Skeletal muscle cell (primary cell): ENCODE measurements around the gene MTR.

Experiments used
- DNase-seq: peaks from one replicate; pipeline ENCODE4 v3.0.0-alpha.2; 2010; ENCODE audit warnings: low read depth
- H3K4me3 ChIP-seq: 2 replicates; pipeline ENCODE4 v1.5.1; 2011; ENCODE audit warnings: low read depth, mild to moderate bottlenecking, control low read depth, low read length, moderate library complexity

Gene MTR

GRCh38 chr1:236768601-236769000 lies 26.5 kb upstream of the MTR start:
- no peak for DNase-seq
- H3K4me3 ChIP-seq: no peak overlapping the region

GRCh38 chr1:236773919-236774318 lies 21.2 kb upstream of the MTR start:
- H3K4me3 ChIP-seq: no peak overlapping the region
- no peak for DNase-seq

- no peak for DNase-seq
- no peak overlapping the region for H3K4me3 ChIP-seq
Observed at GRCh38 chr1:236774926-236775325, 20.2 kb upstream of the MTR start.

GRCh38 chr1:236779312-236779711 lies 15.8 kb upstream of the MTR start:
- no peak overlapping the region for H3K4me3 ChIP-seq
- no peak for DNase-seq

- DNase-seq: no peak
Observed at GRCh38 chr1:236785477-236785876, 9.6 kb upstream of the MTR start.

GRCh38 chr1:236786453-236786852 lies 8.6 kb upstream of the MTR start:
- DNase-seq: no peak
- H3K4me3 ChIP-seq: no peak overlapping the region

More at GRCh38 chr1:236785477-236785876, 9.6 kb upstream of the MTR start:
- H3K4me3 ChIP-seq: no peak overlapping the region

GRCh38 chr1:236794585-236795034 lies 482 bp upstream of the MTR start:
- no peak for DNase-seq
- peak overlapping the region; percentile 98 for H3K4me3 ChIP-seq

- H3K4me3 ChIP-seq: peak overlapping the region; percentile 98
- no peak for DNase-seq
Observed at GRCh38 chr1:236795757-236796667, 920 bp downstream of the MTR start.

- no peak overlapping the region for H3K4me3 ChIP-seq
- no peak for DNase-seq
Observed at GRCh38 chr1:236799001-236799400, 3.9 kb downstream of the MTR start.

- no peak overlapping the region for H3K4me3 ChIP-seq
- no peak for DNase-seq
Observed at GRCh38 chr1:236800002-236800620, 5.0 kb downstream of the MTR start.

GRCh38 chr1:236800623-236801022 lies 5.5 kb downstream of the MTR start:
- DNase-seq: no peak
- H3K4me3 ChIP-seq: no peak overlapping the region

GRCh38 chr1:236802264-236802663 lies 7.2 kb downstream of the MTR start:
- H3K4me3 ChIP-seq: no peak overlapping the region
- DNase-seq: no peak

GRCh38 chr1:236806634-236807033 lies 11.5 kb downstream of the MTR start:
- H3K4me3 ChIP-seq: no peak overlapping the region
- DNase-seq: no peak

- DNase-seq: no peak
- H3K4me3 ChIP-seq: no peak overlapping the region
Observed at GRCh38 chr1:236808005-236808404, 12.9 kb downstream of the MTR start.

- H3K4me3 ChIP-seq: no peak overlapping the region
- DNase-seq: no peak
Observed at GRCh38 chr1:236808564-236809130, 13.6 kb downstream of the MTR start.

- DNase-seq: no peak
Observed at GRCh38 chr1:236809148-236809547, 14.1 kb downstream of the MTR start.

GRCh38 chr1:236810018-236810417 lies 14.9 kb downstream of the MTR start:
- H3K4me3 ChIP-seq: no peak overlapping the region
- no peak for DNase-seq

More at GRCh38 chr1:236809148-236809547, 14.1 kb downstream of the MTR start:
- H3K4me3 ChIP-seq: no peak overlapping the region

GRCh38 chr1:236812334-236813030 lies 17.4 kb downstream of the MTR start:
- H3K4me3 ChIP-seq: no peak overlapping the region
- no peak for DNase-seq

- no peak for DNase-seq
- no peak overlapping the region for H3K4me3 ChIP-seq
Observed at GRCh38 chr1:236815941-236816340, 20.8 kb downstream of the MTR start.

- H3K4me3 ChIP-seq: no peak overlapping the region
- no peak for DNase-seq
Observed at GRCh38 chr1:236819856-236820255, 24.8 kb downstream of the MTR start.
